CD14-positive monocyte (primary cell): ENCODE data around the gene COL19A1. TPM values are rescaled to one million over a fixed set of nuclear protein-coding genes. Genes with fewer than 3 reads are reported as not detected.

Experiments used
- DNase-seq, 3 donors: peaks; one replicate each; pipeline ENCODE4 v3.0.0-alpha.2; 2011 to 2022
- H2AFZ ChIP-seq: 2 replicates; pipeline ENCODE4 v1.6.0; 2012; ENCODE audit warnings: mild to moderate bottlenecking, low read depth, low read length, inconsistent platforms; ENCODE audit not compliant: insufficient read depth, poor library complexity, severe bottlenecking
- H3K27ac ChIP-seq, 2 donors: 1 replicate in 1 of 2; 2 replicates in 1 of 2; pipeline ENCODE4 v1.5.1; 2012 to 2013; ENCODE audit warnings: low read length in 2 of 2, control low read depth in 1 of 2, inconsistent platforms in 1 of 2, low read depth in 1 of 2, mild to moderate bottlenecking in 1 of 2
- H3K27me3 ChIP-seq, 2 donors: one replicate each; pipeline versions ENCODE4 v1.6.0 to v1.6.1; 2011 to 2013; ENCODE audit warnings: low read length in 2 of 2; ENCODE audit not compliant: control insufficient read depth in 2 of 2, insufficient read depth in 2 of 2
- H3K36me3 ChIP-seq, 2 donors: replicated peaks in 1 of 2; 1 replicate in 1 of 2; 2 replicates in 1 of 2; pipeline versions ENCODE4 v1.5.1 to v1.6.1; 2012 to 2013; ENCODE audit warnings: low read length in 2 of 2, control low read depth in 1 of 2, inconsistent platforms in 1 of 2, mild to moderate bottlenecking in 1 of 2; ENCODE audit not compliant: insufficient read depth in 2 of 2, control insufficient read depth in 1 of 2
- H3K4me1 ChIP-seq, 2 donors: 1 replicate in 1 of 2; 2 replicates in 1 of 2; pipeline versions ENCODE4 v1.5.1 to v1.6.1; 2012 to 2013; ENCODE audit warnings: low read length in 2 of 2, control low read depth in 1 of 2, inconsistent platforms in 1 of 2, mild to moderate bottlenecking in 1 of 2, moderate library complexity in 1 of 2; ENCODE audit not compliant: insufficient read depth in 2 of 2, control insufficient read depth in 1 of 2
- H3K4me2 ChIP-seq: replicated peaks from 2 replicates; pipeline ENCODE3; 2012; ENCODE audit warnings: low read length, moderate library complexity, mild to moderate bottlenecking; ENCODE audit not compliant: poor library complexity, severe bottlenecking; ENCODE audit errors: extremely low read depth
- H3K4me3 ChIP-seq, 3 experiments: fragments of 200-600 bp in 1 of 3; sonication (generic) in 1 of 3; replicated peaks in 1 of 3; 1 replicate in 2 of 3; 2 replicates in 1 of 3; pipeline ENCODE4 v1.5.1; 2011 to 2013; ENCODE audit warnings: low read length in 3 of 3, mild to moderate bottlenecking in 3 of 3, control low read depth in 2 of 3, low read depth in 2 of 3, inconsistent platforms in 1 of 3, moderate library complexity in 1 of 3
- H3K79me2 ChIP-seq: 2 replicates; pipeline ENCODE4 v1.6.0; 2012; ENCODE audit warnings: mild to moderate bottlenecking, control low read depth, inconsistent platforms, low read length, moderate library complexity; ENCODE audit not compliant: insufficient read depth
- H3K9ac ChIP-seq: 2 replicates; pipeline ENCODE4 v1.6.0; 2017; ENCODE audit warnings: low read length, mild to moderate bottlenecking; ENCODE audit not compliant: insufficient read depth, poor library complexity, severe bottlenecking
- H3K9me3 ChIP-seq, 2 donors: replicated peaks in 1 of 2; 1 replicate in 1 of 2; 2 replicates in 1 of 2; pipeline versions ENCODE4 v1.5.1 to v1.6.1; 2012 to 2013; ENCODE audit warnings: low read length in 2 of 2, control low read depth in 1 of 2; ENCODE audit not compliant: control insufficient read depth in 1 of 2, insufficient read depth in 1 of 2
- H4K20me1 ChIP-seq: 2 replicates; pipeline ENCODE4 v1.6.0; 2012; ENCODE audit warnings: mild to moderate bottlenecking, low read length, control low read depth, moderate library complexity; ENCODE audit not compliant: insufficient read depth
- H3K27ac Mint-ChIP-seq, 7 donors: one replicate each; pipeline ENCODE4 v1.8.0; 2020; ENCODE audit warnings: mild to moderate bottlenecking in 7 of 7, mixed read lengths in 7 of 7, moderate library complexity in 6 of 7, inconsistent platforms in 2 of 7
- H3K27me3 Mint-ChIP-seq, 3 donors: one replicate each; pipeline ENCODE4 v1.8.0; 2021 to 2022; ENCODE audit warnings: low read depth in 3 of 3, mild to moderate bottlenecking in 3 of 3, mixed read lengths in 3 of 3, moderate library complexity in 3 of 3, inconsistent platforms in 1 of 3
- H3K36me3 Mint-ChIP-seq, 2 donors: one replicate each; pipeline ENCODE4 v1.8.0; 2020; ENCODE audit warnings: mixed read lengths in 2 of 2, inconsistent platforms in 1 of 2, mild to moderate bottlenecking in 1 of 2
- H3K4me1 Mint-ChIP-seq: one replicate; pipeline ENCODE4 v1.8.0; 2020; ENCODE audit warnings: mild to moderate bottlenecking, mixed read lengths
- H3K4me3 Mint-ChIP-seq, 2 donors: one replicate each; pipeline ENCODE4 v1.8.0; 2020; ENCODE audit warnings: mild to moderate bottlenecking in 2 of 2, mixed read lengths in 2 of 2, moderate library complexity in 1 of 2
- H3K9me3 Mint-ChIP-seq, 7 donors: one replicate each; pipeline ENCODE4 v1.8.0; 2020 to 2022; ENCODE audit warnings: mixed read lengths in 7 of 7, mild to moderate bottlenecking in 6 of 7, moderate library complexity in 6 of 7, inconsistent platforms in 2 of 7
- CTCF ChIP-seq: fragments of 200-600 bp; IDR thresholded peaks from one replicate; pipeline ENCODE4 v1.8.0; 2022; ENCODE audit warnings: antibody characterized with exemption, mild to moderate bottlenecking
- WGBS: methylation state at CpG from one replicate; pipeline ENCODE4 v1.1.5; 2013; ENCODE audit warnings: missing lambda C conversion rate; ENCODE audit not compliant: insufficient coverage; 5-methylcytosine and 5-hydroxymethylcytosine counted together
- intact Hi-C, 2 donors: fragments of 100-400 bp; cut with micrococcal nuclease; formaldehyde crosslinking; loops; one replicate each; pipeline versions ENCODE4 v1.15.0 to v1.15.1; 2023
- polyA minus RNA-seq: library from RNA; depleted of rRNA, polyadenylated mRNA; stranded (reverse); fragments of >200 nt; gene quantifications from 2 replicates; pipeline ENCODE4 v1.2.3, GENCODE V29; 2012
- polyA plus RNA-seq, 3 donors: library from polyadenylated mRNA; depleted of rRNA in 1 of 3; unstranded in 2 of 3; stranded (reverse) in 1 of 3; fragments of 300-500 nt in 2 of 3; fragments of >200 nt in 1 of 3; fragmentation: Illumina TruSeq in 2 of 3; gene quantifications; 1 replicate in 2 of 3; 2 replicates in 1 of 3; pipeline ENCODE4 v1.2.3, GENCODE V29; 2012 to 2021
- total RNA-seq, 12 experiments: library from RNA in 1 of 12; stranded (reverse) in 1 of 12; fragments of 120-200 nt in 1 of 12; gene quantifications; one replicate each; pipeline ENCODE4 v1.2.4 and lab custom pipeline; 2013 to 2026; ENCODE audit warnings: mixed read lengths in 6 of 12, inconsistent platforms in 1 of 12

The COL19A1 gene
- 0.31 TPM for total RNA-seq (2013)
- not detected for polyA plus RNA-seq
- polyA minus RNA-seq = under 0.01 TPM in 1 of 2 replicates, not detected in the other
- 0 to 5.1 (median 0.17) reads per million in 11 experiments for total RNA-seq (lab: John Stamatoyannopoulos, UW)

- no peaks in the 10 kb centered on the region for H3K36me3 ChIP-seq
- H3K27ac ChIP-seq = no peak within 1 kb of the TSS
- intact Hi-C loops = no loop called here
These were observed at the start of gene COL19A1 for GRCh38 chr6:69866351-69866769. Gene COL19A1 (plus strand): TSS chr6:69866556. CDS start chr6:69879568, 13,012 bp downstream.

DNA sequence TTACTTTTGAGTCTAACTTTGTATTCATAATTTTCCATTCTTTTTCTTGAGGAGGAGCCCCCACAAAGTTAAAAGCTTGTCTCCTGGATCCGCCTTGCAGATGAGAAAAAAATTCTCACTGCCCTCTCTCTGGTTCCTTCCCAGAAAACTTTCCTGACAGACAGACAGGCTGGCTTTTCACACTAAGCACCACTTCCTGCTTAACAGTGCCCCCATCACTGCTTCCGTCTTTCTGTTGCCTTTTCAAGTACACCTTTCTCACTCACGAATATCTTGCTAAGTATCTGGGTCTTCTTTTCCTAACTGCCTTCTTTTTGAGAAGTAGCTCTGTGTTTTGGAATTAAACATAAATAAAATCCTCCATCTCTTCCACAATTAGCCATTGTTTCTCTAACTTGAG is 49.8 kb upstream of the COL19A1 start:
- Histone ChIP-seq H2AFZ (peak overlapping the region; percentile 36), H3K4me2 (no peak overlapping the region), H4K20me1 (no peaks in the 10 kb centered on the region), H3K79me2 (no peaks in the 10 kb centered on the region), H3K9me3 (no peaks in the 10 kb centered on the region), H3K4me3 (no peak overlapping the region), H3K27ac (no peak overlapping the region), H3K4me1 (peaks cover 20 to 32% of the 10 kb centered on the region in 2 donors), H3K27me3 (no peaks in the 10 kb centered on the region), H3K36me3 (no peaks in the 10 kb centered on the region), H3K9ac (no peak overlapping the region)
- DNase-seq = no peak
- 71% methylated on average over 1 of the region's 3 CpGs for WGBS
- Mint-ChIP-seq H3K27ac (peak overlapping the region in 2 of 7 donors; percentile 70 to 81), H3K36me3 (peaks cover 0 to 2% of the 10 kb centered on the region in 2 donors), H3K27me3 (peaks cover 0 to 3% (median 0%) of the 10 kb centered on the region in 3 donors), H3K4me1 (peaks cover 30% of the 10 kb centered on the region), H3K4me3 (no peak overlapping the region), H3K9me3 (peaks cover 0 to 5% (median 0%) of the 10 kb centered on the region in 7 donors)
- intact Hi-C loops = no loop called here
- no peak for TF ChIP-seq CTCF

More at GRCh38 chr6:69866351-69866769, at the start of gene COL19A1:
- no peak for TF ChIP-seq CTCF
- Histone ChIP-seq H3K79me2 (no peaks in the 10 kb centered on the region), H4K20me1 (no peaks in the 10 kb centered on the region), H3K27me3 (peaks cover 55 to 80% of the 10 kb centered on the region in 2 donors), H3K4me1 (peaks cover 7 to 8% of the 10 kb centered on the region in 2 donors), H3K9me3 (peaks cover 0 to 23% of the 10 kb centered on the region in 2 donors), H3K9ac (no peak within 1 kb of the TSS), H2AFZ (peak within 1 kb of the TSS; percentile 66), H3K4me2 (peak within 1 kb of the TSS; percentile 69), H3K4me3 (peak within 1 kb of the TSS; percentile 6 to 57 (median 16))
- Mint-ChIP-seq H3K27me3 (peaks cover 53 to 68% (median 58%) of the 10 kb centered on the region in 3 donors), H3K27ac (peak within 1 kb of the TSS in 1 of 7 donors; percentile 71), H3K4me1 (peaks cover 9% of the 10 kb centered on the region), H3K9me3 (peaks cover 0 to 8% (median 6%) of the 10 kb centered on the region in 7 donors), H3K36me3 (peaks cover 2 to 4% of the 10 kb centered on the region in 2 donors), H3K4me3 (peak within 1 kb of the TSS; percentile 53 to 94)
- WGBS = 6% methylated on average over 18 of the region's 19 CpGs
- no peak for DNase-seq
